ENCODE results near the gene DAZAP1.
A peak's percentile ranks its signal among the peaks of the same experiment; 100 is the strongest.

DAZAP1 gene

GRCh38 chr19:1384478-1385110, 22.8 kb upstream of the DAZAP1 start:
- H3K9me3 Mint-ChIP-seq: peaks cover 0 to 7% of the 10 kb centered on the region in 2 donors
- peaks cover 8% of the 10 kb centered on the region for H3K27me3 Mint-ChIP-seq
- H3K4me1 Mint-ChIP-seq: peaks cover 41% of the 10 kb centered on the region
- ATAC-seq: no peak
- H3K4me3 Mint-ChIP-seq: peak overlapping the region; percentile 93 to 95
- H3K27ac Mint-ChIP-seq: peak overlapping the region; percentile 74 to 80
- no peak for DNase-seq

GRCh38 chr19:1385816-1386215, 21.6 kb upstream of the DAZAP1 start:
- no peak for DNase-seq
- ATAC-seq: no peak
- peaks cover 0 to 7% of the 10 kb centered on the region in 2 donors for H3K9me3 Mint-ChIP-seq
- H3K27ac Mint-ChIP-seq: peak overlapping the region in 1 of 2 donors; percentile 25
- H3K27me3 Mint-ChIP-seq: peaks cover 8% of the 10 kb centered on the region
- peaks cover 41% of the 10 kb centered on the region for H3K4me1 Mint-ChIP-seq
- H3K4me3 Mint-ChIP-seq: peak overlapping the region in 1 of 2 donors; percentile 42

GRCh38 chr19:1386945-1387683, 20.3 kb upstream of the DAZAP1 start:
- H3K4me1 Mint-ChIP-seq: peaks cover 41% of the 10 kb centered on the region
- DNase-seq (no peak), ATAC-seq (no peak)
- H3K27me3 Mint-ChIP-seq: peaks cover 8% of the 10 kb centered on the region
- peaks cover 0 to 7% of the 10 kb centered on the region in 2 donors for H3K9me3 Mint-ChIP-seq
- peak overlapping the region in 1 of 2 donors; percentile 27 for H3K27ac Mint-ChIP-seq
- H3K4me3 Mint-ChIP-seq: no peak overlapping the region

GRCh38 chr19:1387684-1388636, 19.4 kb upstream of the DAZAP1 start:
- H3K4me3 Mint-ChIP-seq: no peak overlapping the region
- ATAC-seq (no peak), DNase-seq (no peak)
- H3K9me3 Mint-ChIP-seq: peaks cover 0 to 7% of the 10 kb centered on the region in 2 donors
- no peak overlapping the region for H3K27ac Mint-ChIP-seq
- H3K4me1 Mint-ChIP-seq: peaks cover 37% of the 10 kb centered on the region
- peaks cover 7% of the 10 kb centered on the region for H3K27me3 Mint-ChIP-seq

- Mint-ChIP-seq H3K4me1 (peaks cover 30% of the 10 kb centered on the region), H3K27ac (peak overlapping the region in 1 of 2 donors; percentile 42), H3K4me3 (no peak overlapping the region), H3K9me3 (peaks cover 0 to under 1% of the 10 kb centered on the region in 2 donors), H3K27me3 (peaks cover under 1% of the 10 kb centered on the region)
- DNase-seq: no peak
- no peak for ATAC-seq
Measured at GRCh38 chr19:1388637-1389026, 18.8 kb upstream of the DAZAP1 start.

- no peaks in the 10 kb centered on the region for H3K9me3 Mint-ChIP-seq
- H3K27me3 Mint-ChIP-seq: no peaks in the 10 kb centered on the region
- H3K27ac Mint-ChIP-seq: peak overlapping the region in 1 of 2 donors; percentile 42
- H3K4me1 Mint-ChIP-seq: peaks cover 27% of the 10 kb centered on the region
- ATAC-seq (no peak), DNase-seq (no peak)
- H3K4me3 Mint-ChIP-seq: no peak overlapping the region
Measured at GRCh38 chr19:1389033-1389940, 18.1 kb upstream of the DAZAP1 start.

GRCh38 chr19:1390890-1391423, 16.4 kb upstream of the DAZAP1 start:
- Mint-ChIP-seq H3K9me3 (no peaks in the 10 kb centered on the region), H3K4me3 (no peak overlapping the region), H3K27ac (peak overlapping the region in 1 of 2 donors; percentile 19), H3K27me3 (no peaks in the 10 kb centered on the region), H3K4me1 (peaks cover 15% of the 10 kb centered on the region)
- DNase-seq (no peak), ATAC-seq (no peak)

- H3K9me3 Mint-ChIP-seq: no peaks in the 10 kb centered on the region
- H3K27ac Mint-ChIP-seq: no peak overlapping the region
- H3K4me1 Mint-ChIP-seq: peaks cover 15% of the 10 kb centered on the region
- ATAC-seq (no peak), DNase-seq (no peak)
- H3K4me3 Mint-ChIP-seq: no peak overlapping the region
- no peaks in the 10 kb centered on the region for H3K27me3 Mint-ChIP-seq
Measured at GRCh38 chr19:1392407-1392806, 15.0 kb upstream of the DAZAP1 start.

GRCh38 chr19:1392939-1393530, 14.4 kb upstream of the DAZAP1 start:
- DNase-seq: no peak
- no peaks in the 10 kb centered on the region for H3K27me3 Mint-ChIP-seq

GRCh38 chr19:1393841-1394240, 13.5 kb upstream of the DAZAP1 start:
- Mint-ChIP-seq H3K27ac (no peak overlapping the region), H3K4me1 (peaks cover 18% of the 10 kb centered on the region), H3K9me3 (no peaks in the 10 kb centered on the region), H3K4me3 (no peak overlapping the region), H3K27me3 (no peaks in the 10 kb centered on the region)
- DNase-seq (no peak), ATAC-seq (no peak)

More at GRCh38 chr19:1392939-1393530, 14.4 kb upstream of the DAZAP1 start:
- Mint-ChIP-seq H3K4me3 (no peak overlapping the region), H3K4me1 (peaks cover 15% of the 10 kb centered on the region), H3K27ac (no peak overlapping the region), H3K9me3 (no peaks in the 10 kb centered on the region)
- ATAC-seq: no peak

GRCh38 chr19:1394252-1395193, 12.9 kb upstream of the DAZAP1 start:
- Mint-ChIP-seq H3K9me3 (no peaks in the 10 kb centered on the region), H3K4me3 (no peak overlapping the region), H3K27me3 (no peaks in the 10 kb centered on the region), H3K4me1 (peaks cover 25% of the 10 kb centered on the region), H3K27ac (no peak overlapping the region)
- ATAC-seq (peak; percentile 47), DNase-seq (no peak)

GRCh38 chr19:1395194-1396018, 12.0 kb upstream of the DAZAP1 start:
- H3K9me3 Mint-ChIP-seq: no peaks in the 10 kb centered on the region
- no peak overlapping the region for H3K27ac Mint-ChIP-seq
- ATAC-seq (no peak), DNase-seq (no peak)
- H3K4me1 Mint-ChIP-seq: peaks cover 29% of the 10 kb centered on the region
- no peak overlapping the region for H3K4me3 Mint-ChIP-seq
- no peaks in the 10 kb centered on the region for H3K27me3 Mint-ChIP-seq
